Left cardiac atrium (tissue), 4 donors: ENCODE results near the gene VEGFD. TPM values are rescaled to one million over a fixed set of nuclear protein-coding genes. Genes with fewer than 3 reads are reported as not detected.

ENCODE experiments used
- ATAC-seq, 2 donors: fragments of 200-7000 bp; cut with Tn5 transposase; one replicate each; pipeline ENCODE4 v1.9.1; 2020; ENCODE audit warnings: mild to moderate bottlenecking in 2 of 2, moderate library complexity in 2 of 2
- DNase-seq: peaks from one replicate; pipeline ENCODE4 v3.0.0-alpha.2; 2020
- intact Hi-C, 2 donors: fragments of 100-400 bp; cut with DNase I; formaldehyde crosslinking; loops; one replicate each; pipeline versions ENCODE4 v1.14.1 to v1.15.1; 2022 to 2023
- long read RNA-seq: library from polyadenylated mRNA; unstranded; transcript quantifications from one replicate; pipeline ENCODE4 v2.0.0, GENCODE V29; 2021
- total RNA-seq, 2 donors: library from RNA; stranded (reverse); fragmentation: NEBNext Ultra II Directional; extraction: Animal tissue kit (Norgen Biotek cat#: 25700); gene quantifications; one replicate each; pipeline ENCODE4 v1.2.1, GENCODE V29; 2021
- donor health status: DM: no; HTN: yes; CAD: no.
- donor health status: DM: no; HTN: yes; CAD: no; lungs with severe emphysema.
- donor health status: DM: yes; HTN: yes; CAD: no.
- donor health status: Dilated cardiomyopathy.

Gene VEGFD
- 10 to 100 TPM in 1 of 2 donors, 1 to 10 TPM in 1; 2.5 to 13.9 TPM for total RNA-seq
- long read RNA-seq, partial matches to known transcripts: 0 of 2 reads
- long read RNA-seq, other reads (novel, unspliced or antisense): 0 of 2 reads

DNA sequence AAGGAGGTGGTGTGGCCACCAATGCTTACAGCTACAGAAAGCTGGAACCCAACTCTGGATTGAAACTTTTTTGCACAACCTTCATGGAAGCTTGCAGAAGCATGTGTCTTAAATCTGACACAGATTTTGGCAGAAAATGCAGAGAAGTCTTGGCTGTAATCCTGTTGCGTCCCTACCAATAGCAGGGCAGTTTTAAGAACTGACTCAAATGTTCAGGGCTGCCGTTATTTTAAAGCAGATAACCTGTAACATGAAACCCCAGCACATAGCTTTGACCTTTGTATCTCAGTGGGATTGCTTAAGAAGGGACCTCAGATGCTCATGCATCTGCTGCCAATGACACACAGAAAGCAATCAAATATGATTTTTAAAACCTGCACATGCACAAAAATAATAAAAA, at the start of gene VEGFD:
VEGFD (minus strand) TSS at position 110 of the 400 bp plus-strand sequence. CDS start 467 bp downstream, outside the sequence.
- ATAC-seq (peak in 1 of 2 donors; percentile 55), DNase-seq (no peak)
- intact Hi-C loops: no loop called here

GRCh38 chrX:15430584-15430983, 46.4 kb upstream of the VEGFD start:
- ATAC-seq (no peak), DNase-seq (no peak)
- intact Hi-C loops: no loop called here

DNA sequence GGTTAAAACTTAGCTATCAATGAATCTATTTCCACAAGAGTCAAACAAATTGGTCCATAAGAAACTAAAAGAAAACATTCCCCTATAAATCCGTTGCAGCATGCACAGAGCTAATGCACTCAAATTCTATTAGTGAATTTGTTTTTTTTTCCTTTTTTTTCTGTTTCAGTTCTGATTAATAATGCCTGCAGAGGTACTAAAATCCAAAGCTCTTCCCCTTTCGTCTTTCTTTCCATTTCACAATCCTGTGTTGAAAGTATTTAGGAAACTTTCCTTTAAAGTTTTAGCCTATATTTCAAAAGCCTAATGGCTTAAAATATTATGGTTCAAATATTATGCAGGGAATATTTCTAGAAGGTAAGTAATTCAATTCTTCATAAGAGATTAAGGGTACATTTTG, 45.9 kb upstream of the VEGFD start:
- DNase-seq: no peak
- ATAC-seq: no peak
- intact Hi-C loops: no loop called here

DNA sequence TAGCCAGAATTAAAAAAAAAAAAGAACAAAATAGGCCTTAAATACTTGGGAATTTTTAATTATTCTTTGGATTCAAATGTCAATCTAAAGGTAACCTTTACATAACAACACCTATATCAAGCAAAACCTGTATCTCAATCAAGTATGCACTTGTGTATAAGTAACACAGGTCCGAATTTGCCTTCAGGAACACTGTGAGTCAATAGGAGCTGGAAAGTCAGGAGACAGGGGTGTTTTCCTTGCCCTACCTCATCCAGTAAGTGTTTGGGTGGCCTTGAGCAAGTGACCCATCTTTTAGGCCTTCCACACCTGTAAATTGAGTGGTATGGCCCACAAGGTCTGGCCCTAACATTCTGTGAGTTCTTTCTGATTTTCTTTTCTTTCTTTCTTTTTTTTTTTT, 40.8 kb upstream of the VEGFD start:
- intact Hi-C loops: no loop called here
- DNase-seq: no peak
- ATAC-seq: no peak

GRCh38 chrX:15418707-15419181, 34.5 kb upstream of the VEGFD start:
- no peak for ATAC-seq
- intact Hi-C loops: no loop called here

DNA sequence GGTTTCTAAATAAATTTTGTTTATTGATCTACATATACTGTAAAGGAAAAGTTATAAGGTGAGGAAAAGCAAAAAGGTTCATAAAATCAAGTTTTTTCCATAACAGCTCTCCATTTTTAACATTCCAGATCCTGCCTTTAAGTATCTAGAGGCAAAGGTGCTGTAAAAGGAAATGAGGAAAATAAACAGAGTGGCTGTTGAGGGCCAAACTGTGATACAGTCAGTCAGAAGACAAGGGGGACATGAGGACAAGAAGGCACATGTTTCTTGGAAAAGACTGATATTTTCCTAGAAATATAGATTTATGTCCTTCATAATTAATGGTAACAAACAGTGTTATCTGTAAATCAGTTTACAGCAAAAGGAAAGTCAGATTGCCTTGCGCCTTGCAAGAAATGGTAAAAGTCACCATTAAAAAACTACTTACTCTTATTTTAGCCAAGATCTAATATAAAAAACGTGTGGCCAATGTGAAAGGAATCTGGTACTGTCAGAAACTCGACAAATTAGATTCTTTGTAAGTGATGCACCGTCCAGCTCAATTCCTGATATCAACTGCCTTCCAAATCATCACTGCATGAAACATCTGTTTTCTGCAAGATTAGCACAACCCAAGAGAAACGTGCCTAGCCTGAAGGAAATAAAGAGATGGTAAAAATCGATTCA, 34.0 kb upstream of the VEGFD start:
- ATAC-seq: no peak
- DNase-seq: no peak
- intact Hi-C loops: no loop called here

More at GRCh38 chrX:15418707-15419181, 34.5 kb upstream of the VEGFD start:
- no peak for DNase-seq

DNA sequence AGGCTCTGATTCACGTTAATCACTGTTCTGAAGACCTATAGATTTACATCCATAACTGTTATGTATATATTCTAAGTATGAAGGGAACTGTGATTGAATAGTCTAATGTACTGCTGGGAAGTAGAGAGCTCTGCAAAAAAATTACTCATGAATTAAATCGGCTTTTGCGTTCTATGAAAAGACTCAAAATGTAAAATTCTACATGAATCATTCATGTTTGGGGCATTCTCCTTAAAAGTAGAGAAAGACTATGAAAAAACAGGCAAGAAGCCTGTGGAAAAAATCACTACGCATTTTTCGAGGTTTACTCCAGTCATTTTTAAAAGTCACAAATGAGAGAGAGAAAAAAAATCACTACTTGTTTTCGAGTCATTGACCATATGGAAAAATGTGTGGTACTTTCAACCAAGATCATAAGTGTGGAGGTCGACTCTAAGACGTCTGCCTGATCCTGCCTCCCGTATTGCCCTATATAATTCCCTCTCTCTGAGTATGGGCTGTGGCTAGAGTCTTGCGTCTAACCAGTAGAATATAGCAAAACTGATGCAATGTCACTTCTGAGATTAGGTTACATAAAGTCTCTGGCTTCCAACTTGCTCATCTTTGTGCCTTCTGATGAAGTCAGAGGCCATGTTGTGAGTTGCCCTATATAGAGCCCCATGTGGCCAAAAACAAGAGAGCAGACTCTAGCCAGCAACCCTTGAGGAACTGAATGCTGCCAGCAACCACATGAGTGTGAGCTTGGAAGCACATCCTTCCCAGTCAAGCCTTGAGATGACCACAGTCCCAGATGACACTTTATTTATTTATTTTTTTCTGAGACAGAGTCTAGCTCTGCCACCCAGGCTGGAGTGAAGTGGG, 32.1 kb upstream of the VEGFD start:
- ATAC-seq: no peak
- DNase-seq: no peak
- intact Hi-C loops: no loop called here

- intact Hi-C loops: no loop called here
- DNase-seq (no peak), ATAC-seq (no peak)
These were observed 28.9 kb upstream of the VEGFD start for GRCh38 chrX:15413101-15413500.

DNA sequence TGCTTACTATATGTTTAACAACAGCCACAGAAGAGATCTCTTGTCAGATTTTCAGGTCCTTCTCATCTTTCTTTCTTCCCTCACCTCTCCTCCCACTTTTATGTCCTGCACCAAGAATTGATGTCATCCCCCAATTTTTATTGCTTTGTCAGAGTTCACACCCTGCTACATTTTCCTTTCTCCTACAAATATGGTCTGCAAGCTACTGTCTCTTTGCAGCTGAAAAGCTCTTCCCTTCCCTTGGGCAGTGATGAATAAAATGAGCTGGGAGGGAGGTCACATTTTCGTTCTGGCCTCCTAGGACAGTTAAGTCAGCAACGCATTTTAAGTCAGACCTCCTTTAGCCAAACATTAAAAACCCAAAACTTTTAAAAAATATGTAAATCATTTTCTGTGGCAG, 26.7 kb upstream of the VEGFD start:
- intact Hi-C loops: no loop called here
- no peak for DNase-seq

GRCh38 chrX:15410430-15410829, 26.2 kb upstream of the VEGFD start:
- no peak for ATAC-seq
- intact Hi-C loops: no loop called here

More for the DNA sequence above, 26.7 kb upstream of the VEGFD start:
- no peak for ATAC-seq

DNA sequence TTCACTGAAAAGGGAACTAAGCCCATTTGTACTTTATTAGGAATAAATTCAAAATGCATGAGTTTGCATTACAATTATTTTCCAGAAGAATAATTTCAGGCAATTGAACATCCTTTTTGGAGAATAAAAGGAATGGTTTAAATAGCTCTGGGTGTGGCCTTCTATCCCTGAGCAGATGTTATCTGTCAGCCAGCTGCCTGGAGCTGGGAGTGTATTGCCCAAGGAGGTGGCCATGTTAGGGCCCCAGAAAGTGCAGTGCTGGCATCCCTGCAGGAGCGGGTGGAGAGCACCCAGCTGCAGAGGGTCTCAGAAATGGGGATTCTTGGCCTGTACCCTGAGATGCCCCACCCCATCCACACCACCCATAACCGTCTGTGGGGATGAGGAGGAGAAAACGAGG, 21.6 kb upstream of the VEGFD start:
- ATAC-seq: peak in 1 of 2 donors; percentile 43
- intact Hi-C loops: no loop called here
- no peak for DNase-seq

More at GRCh38 chrX:15410430-15410829, 26.2 kb upstream of the VEGFD start:
- DNase-seq: no peak

DNA sequence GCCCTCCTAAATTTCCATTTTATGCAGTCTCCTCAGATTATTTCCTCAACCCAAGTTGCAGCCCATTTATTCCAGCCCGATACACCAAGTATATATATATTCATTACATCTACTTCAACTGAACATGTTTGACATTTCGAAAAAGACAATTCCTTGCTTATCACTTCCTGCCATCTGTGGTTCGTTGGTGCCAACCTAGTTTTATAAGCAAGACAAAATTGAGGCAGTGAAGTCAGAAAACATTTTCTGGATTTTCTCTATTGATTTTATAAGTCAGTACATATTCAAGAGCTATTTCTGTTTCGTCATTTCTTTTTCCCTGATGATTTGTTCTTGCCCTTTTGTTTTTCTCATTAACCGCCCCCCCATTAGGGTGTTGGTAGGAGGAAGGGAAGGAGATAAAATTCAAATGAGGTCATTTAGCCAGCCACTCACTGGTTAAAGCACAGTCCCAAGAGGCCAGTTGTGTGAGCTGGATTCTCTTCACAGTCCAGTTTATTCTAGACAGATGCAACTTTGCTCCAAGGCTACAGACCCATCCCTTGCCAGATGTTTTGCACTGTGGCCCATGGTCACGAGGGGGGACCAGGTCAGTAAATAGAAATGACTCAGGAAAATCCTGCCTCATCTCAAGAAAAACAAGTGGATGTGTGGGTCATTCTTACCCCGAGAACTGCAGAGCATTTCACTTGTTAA, 20.3 kb upstream of the VEGFD start:
- ATAC-seq (peak; percentile 70 to 91), DNase-seq (peak; percentile 21)
- intact Hi-C loops: no loop called here

GRCh38 chrX:15401378-15401777, 17.2 kb upstream of the VEGFD start:
- ATAC-seq (no peak), DNase-seq (no peak)
- intact Hi-C loops: no loop called here

GRCh38 chrX:15399962-15400391, 15.8 kb upstream of the VEGFD start:
- intact Hi-C loops: no loop called here
- ATAC-seq (peak in 1 of 2 donors; percentile 53), DNase-seq (no peak)

DNA sequence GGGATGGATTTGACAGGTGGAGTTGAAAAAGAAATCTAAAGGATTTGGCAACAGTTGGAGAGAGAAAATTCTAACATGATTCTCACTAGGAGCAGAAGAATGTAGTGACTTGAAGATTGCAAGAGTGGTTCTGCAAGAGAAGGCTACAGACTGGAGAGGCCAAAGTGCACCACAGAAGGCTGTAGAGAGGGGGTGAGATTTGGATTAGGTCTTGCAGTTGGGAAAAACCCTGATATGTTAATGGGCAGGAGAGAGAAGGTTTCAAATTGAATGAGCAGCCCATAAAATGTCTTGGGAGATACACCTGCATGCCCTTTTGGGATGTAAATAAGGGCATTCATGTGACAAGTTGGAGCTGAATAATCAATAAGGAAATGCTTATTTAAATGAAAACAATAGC, 14.7 kb upstream of the VEGFD start:
- intact Hi-C loops: no loop called here
- ATAC-seq (no peak), DNase-seq (no peak)

DNA sequence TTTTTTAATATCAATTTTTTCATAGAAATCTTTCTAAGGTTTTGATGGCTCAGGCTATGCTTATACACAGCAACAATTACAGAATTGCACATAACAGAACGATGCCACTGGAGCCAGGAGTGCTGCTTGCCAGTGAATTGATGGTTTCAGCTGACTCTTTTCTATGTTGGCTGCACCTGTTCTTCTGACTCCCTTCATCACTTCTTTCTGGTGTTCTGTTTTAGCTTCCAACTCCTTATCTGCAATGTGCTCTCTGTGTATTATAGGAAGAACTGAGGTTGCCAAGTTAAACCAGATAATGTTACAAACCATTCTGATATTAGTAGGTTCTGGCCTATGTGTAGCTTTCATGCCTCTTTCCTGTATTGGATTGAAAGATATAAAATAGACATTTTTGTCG, 11.6 kb upstream of the VEGFD start:
- ATAC-seq: no peak
- intact Hi-C loops: no loop called here

GRCh38 chrX:15391850-15392249, 7.6 kb upstream of the VEGFD start:
- intact Hi-C loops: no loop called here
- DNase-seq (no peak), ATAC-seq (no peak)

More for the DNA sequence above, 11.6 kb upstream of the VEGFD start:
- DNase-seq: no peak

DNA sequence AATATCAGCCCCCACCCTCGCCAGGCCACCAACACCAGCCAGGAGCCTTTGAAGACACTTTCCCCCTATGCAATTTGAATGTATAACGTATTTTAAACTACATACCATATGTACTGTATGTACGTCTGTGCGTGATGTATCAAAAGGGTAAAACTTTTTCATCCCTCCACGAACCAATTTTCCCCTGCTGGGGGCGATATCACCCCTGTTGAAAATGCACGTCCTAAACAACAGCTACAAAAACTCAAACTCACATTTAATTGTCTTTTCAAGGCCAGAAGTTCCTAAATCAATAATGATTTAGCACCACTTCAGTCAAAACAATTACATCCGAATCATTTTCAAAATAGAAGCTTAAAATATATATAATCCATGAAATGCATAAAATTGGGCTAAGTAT, 1.4 kb downstream of the VEGFD start:
- intact Hi-C loops: no loop called here
- DNase-seq: no peak
- ATAC-seq: no peak

DNA sequence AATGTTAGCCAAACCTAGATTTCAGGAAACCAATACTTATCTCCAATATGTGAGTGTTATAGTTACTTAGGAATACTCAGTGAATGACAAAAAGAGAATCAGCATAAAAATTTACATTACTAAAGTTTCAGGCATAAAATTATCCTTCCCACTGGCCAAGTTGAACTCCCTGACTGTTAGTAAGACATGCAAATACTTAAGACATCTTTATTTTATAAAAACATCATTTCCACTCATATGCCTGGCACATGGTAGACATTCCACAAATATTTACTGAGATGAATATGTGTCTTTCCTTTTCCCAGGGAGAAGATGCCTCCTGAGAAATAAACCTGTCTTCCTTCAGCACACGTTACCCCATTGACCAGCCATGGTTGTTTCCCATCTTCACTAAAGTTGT, 7.3 kb downstream of the VEGFD start:
- ATAC-seq (no peak), DNase-seq (no peak)
- intact Hi-C loops: no loop called here

DNA sequence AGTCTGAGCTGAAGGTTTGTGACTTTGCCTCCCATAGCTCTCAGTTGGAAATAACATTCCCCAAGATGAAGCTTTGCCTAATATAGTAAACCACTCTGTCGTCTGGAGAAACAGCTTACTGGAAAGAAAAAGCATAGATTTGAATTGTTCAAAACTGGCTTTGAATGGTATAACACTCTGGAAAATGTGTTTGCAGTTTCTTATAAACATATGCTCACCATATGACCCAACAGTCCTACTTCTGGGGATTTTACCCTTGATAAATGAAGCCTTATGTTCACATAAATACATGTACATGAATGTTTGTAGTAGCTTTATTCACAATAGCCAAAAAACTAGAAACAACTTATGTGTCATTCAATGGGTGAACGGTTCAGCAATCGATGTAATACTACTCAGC, 10.2 kb downstream of the VEGFD start:
- DNase-seq (no peak), ATAC-seq (no peak)
- intact Hi-C loops: no loop called here
